ENCODE measurements around the gene PRICKLE3.
A peak's percentile ranks its signal among the peaks of the same experiment; 100 is the strongest.

PRICKLE3 gene, protein sequence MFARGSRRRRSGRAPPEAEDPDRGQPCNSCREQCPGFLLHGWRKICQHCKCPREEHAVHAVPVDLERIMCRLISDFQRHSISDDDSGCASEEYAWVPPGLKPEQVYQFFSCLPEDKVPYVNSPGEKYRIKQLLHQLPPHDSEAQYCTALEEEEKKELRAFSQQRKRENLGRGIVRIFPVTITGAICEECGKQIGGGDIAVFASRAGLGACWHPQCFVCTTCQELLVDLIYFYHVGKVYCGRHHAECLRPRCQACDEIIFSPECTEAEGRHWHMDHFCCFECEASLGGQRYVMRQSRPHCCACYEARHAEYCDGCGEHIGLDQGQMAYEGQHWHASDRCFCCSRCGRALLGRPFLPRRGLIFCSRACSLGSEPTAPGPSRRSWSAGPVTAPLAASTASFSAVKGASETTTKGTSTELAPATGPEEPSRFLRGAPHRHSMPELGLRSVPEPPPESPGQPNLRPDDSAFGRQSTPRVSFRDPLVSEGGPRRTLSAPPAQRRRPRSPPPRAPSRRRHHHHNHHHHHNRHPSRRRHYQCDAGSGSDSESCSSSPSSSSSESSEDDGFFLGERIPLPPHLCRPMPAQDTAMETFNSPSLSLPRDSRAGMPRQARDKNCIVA

DNA sequence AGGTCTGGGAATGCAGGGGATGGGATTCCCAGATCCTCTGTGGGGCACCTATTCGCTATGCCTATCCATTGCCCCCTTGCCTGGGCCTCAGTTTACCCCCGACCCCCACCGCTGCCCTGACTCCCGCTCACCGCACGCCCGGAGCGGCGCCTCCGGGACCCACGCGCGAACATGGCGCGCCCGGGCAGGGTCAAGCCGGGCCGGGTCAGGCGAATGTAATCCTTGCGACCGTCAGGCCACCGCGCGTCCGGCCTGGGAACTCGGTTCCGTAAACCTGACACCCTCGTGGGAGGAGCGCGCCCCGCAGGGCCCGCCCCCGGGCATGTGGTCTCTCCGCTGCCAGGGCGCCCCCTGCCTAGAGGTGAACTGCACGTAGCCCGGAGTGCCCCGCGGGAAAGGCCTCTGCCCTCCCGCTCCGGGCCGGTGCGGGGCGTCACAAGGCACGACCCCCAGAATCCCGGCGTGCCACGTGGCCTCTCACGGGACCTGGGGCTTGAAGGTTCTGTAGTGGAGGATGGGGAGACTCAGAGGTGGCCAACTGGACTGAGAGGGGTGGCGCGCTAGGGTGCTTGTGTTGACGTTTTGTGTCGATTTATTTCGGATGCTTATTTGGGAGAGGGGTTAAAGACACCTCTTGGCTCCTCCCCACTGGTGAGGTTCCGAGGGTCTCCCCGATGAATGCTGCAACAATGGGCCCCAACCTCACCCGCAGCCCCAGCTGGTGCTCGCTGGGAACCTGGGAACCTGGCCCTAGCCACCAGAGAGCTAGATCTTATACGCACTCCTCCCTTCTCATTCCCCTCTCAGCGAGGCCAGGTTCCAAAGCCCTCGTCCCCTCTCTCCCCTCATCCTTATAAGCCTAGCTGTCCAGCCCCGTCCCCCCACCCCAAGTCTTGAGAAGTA is at the start of gene PRICKLE3:
Gene PRICKLE3, minus strand, starts transcription at position 249 of the 903 bp plus-strand sequence. Its CDS starts 76 bp downstream, at position 173.
- peak in 1 of 2 donors; percentile 53 for DNase-seq (ENCODE audit: low read depth in 2 of 2)

DNA sequence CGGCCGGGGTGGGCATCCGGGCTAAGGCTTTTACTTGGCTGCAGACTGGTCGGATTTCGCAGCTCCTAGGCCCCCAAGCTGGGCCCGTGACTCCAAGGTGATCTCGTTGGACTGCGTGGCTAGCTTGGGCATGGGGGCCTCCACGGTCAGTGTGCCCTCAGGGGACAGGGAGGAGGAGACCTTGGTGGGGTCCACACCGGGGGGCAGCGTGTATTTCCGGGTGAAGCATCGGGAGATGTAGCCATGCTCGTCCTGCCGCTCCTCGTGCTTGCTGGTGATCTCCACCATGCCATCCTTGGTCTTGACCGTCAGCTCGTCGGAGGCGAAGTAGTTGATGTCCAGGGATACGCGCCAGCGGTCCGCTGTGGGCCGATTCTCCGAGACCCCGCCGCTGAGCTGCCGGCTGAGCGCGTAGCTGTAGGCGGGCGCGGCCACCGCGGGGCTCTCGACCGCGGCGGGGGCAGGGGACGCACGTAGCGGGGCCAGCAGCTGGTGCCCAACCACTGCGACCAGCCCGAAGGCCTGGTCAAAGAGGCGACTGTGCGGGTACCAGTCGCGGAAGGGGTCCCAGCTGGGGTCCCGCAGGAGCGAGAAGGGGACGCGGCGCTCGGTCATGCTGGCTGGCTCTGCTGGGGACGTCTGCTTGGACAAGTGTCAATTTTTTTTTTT is 47.8 kb upstream of the PRICKLE3 start:
- DNase-seq (ENCODE audit: low read depth in 2 of 2): no peak

DNA sequence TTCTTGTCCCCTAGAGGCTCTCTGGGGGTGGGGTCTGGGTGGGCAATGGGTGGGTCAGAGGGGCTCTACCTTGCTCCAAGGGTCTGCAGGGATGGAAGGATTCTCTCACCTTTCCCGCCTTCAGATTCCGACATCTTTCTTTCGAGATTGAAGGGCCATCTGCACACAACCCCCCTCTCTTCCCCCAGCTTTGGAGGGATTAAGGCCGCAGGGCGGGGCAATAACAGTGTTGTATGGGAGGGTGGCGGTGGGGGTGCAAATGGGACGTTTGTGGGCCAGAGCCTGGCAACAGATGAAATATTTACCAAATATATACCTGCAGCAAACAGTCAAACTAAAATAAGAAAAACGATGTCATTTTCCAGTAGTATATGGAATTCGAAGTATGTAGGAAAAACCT is 47.0 kb upstream of the PRICKLE3 start, which contains the start of gene CACNA1F:
Gene CACNA1F, minus strand, starts transcription at position 165 of the 400 bp plus-strand sequence. Its CDS starts 31 bp downstream, at position 134.
- no peak for DNase-seq (ENCODE audit: low read depth in 2 of 2)

DNA sequence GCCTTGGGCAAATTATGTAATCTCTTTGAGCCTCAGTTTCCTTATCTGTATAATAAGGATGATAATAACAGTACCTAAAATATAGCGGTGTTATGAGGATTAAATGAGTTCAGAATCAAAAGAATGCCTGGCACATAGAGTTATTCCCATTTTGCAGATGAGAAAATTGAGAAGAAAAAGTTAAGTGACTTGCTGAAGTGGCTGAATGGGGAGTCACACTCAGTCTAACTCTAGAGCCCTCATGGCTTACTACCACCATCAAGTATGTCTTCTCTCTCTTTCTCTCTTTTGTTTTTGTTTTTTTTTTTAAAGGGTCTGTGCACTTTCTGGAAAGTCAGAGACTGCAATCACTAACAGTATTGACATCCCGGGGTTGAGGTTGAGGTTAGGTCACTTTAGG is 46.4 kb upstream of the PRICKLE3 start:
- DNase-seq (ENCODE audit: low read depth in 2 of 2): no peak

DNA sequence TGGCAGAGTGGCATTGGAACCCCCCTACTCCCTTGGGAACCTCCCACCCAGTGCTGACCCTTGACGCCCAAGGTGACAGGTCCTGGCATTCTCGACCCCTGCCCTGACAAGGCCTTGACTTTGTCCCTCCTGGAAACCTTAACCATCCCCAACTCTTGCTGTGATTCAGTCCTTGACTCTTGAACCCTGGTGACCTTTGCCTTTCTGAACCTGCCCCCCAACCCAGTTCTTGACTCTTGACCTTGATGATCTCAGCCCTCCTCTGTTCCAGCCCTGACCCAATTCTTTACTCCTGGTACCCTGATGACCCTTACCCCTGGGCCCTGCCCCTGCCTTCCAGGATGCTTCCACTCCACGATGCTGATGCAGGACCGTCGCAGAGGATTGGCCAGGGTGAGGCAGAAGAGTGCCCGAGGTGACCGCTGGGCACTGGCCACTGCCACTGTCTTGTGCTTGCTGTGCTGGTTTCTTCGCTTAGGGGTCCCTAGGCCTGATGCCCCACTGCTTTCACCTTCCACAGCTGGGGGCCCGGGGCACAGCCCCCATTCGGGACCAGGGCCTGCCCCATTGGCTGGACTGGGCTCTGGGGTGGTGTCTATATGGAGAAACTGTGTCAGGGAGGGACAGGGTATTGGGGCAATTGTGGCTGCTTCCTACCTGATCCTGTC is 45.3 kb upstream of the PRICKLE3 start:
- DNase-seq (ENCODE audit: low read depth in 2 of 2): no peak

DNA sequence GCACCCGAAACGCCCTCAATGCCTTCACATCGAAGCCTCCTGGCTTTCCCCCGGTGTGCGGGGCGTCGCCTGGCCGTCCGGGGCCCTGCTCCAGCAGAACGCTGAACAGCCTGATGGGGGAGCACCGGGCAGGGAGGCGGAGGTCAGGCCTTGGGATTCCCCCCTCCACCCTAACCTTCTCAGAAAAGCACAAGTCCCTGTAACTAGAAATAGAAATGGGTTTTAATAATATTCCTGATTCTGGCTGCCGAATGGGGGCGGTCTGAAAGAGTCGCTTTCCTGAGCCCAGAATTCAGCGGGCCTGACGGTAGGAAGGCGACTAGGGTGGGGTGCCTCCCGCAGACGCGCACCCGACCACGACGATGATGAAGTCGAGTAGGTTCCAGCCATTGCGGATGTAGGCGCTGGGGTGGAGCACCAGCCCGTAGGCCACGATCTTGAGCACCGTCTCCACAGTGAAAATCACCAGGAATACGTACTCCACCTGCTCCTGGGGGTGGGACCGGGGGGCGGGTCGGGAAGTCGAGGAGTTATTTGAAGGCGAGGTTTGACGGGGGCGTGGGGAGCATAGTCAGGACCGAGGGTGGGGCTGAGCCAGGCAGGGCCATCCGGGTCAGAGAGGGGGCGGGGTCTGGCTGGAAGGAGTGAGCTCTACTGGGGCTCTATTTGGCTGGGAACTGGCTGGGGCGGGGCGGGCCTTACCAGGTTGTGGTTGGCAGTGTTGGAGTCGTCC is 44.5 kb upstream of the PRICKLE3 start:
- DNase-seq (ENCODE audit: low read depth in 2 of 2): peak; percentile 14 to 15

DNA sequence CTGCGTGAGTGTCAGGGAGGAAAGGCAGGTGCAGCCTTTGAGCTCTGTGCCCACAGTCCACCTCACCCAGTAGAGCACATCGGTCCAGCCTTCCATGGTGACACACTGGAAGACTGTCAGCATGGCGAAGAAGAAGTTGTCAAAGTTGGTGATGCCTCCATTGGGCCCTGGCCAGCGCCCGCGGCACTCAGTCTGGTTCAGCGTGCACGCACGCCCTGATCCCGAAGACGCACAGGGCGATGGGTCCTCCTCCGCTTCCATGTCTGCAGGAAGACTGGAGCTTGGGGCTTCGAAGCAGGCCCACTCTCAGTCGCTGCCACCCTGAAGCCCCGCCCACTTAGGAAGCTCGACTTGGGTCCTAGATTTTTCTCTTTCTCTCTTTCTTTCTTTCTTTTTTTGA is 42.0 kb upstream of the PRICKLE3 start:
- no peak for DNase-seq (ENCODE audit: low read depth in 2 of 2)

DNA sequence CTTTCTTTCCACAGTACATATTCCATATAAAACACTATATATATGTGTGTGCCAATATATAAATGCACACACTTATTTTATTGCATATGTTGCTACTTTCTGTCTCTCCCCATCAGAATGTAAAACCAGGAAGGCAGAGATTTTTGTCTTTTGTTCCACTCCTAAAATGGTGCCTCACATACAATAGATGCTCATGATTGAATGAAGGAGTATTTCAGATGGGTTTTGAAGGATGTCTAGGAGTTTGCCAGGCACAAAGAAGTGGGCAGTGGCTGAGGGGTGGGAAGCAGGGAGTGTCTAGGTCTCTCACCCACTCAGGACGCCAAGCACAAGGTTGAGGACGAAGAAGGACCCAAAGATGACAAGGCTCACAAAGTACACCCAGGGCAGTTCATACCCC is 41.6 kb upstream of the PRICKLE3 start:
- no peak for DNase-seq (ENCODE audit: low read depth in 2 of 2)

DNA sequence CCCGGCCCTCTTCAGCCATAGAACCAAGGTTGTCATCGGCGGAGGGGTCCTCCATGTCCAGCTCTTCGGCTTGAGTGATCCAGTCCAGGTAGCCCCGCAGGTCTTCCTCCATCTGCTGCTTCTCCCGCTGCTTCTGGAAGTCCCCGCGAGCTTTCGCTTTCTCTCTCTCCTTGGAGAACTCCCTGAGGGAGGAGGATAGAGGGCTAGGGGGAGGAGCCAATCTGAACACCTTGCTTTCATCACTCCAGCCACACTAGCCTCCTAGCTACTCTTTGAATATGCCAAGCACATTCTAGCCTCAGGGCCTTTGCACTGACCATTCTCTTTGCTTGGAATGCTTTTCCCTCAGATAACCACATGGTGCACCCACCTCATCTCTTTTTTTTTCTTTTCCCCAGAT is 40.8 kb upstream of the PRICKLE3 start:
- DNase-seq (ENCODE audit: low read depth in 2 of 2): no peak

DNA sequence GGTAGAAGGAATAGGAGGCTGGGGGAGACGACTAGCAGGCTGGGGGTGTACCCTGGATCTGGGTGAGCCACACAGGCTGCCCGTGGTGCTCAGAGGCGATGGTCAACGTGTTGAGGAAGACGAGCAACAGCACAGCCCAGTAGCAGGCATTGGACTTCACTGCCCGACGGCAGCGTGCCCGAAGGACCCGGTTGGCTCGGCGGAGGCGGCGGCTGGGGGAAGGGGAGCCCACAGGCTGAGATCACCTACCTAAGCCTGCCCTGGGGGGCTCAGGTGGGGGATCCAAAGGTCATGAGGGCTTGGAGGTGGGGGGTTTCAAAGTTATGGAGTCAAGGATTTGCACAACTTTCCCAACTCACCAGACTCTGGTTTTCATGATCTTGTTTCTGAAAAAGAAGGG is 39.7 kb upstream of the PRICKLE3 start:
- DNase-seq (ENCODE audit: low read depth in 2 of 2): no peak

DNA sequence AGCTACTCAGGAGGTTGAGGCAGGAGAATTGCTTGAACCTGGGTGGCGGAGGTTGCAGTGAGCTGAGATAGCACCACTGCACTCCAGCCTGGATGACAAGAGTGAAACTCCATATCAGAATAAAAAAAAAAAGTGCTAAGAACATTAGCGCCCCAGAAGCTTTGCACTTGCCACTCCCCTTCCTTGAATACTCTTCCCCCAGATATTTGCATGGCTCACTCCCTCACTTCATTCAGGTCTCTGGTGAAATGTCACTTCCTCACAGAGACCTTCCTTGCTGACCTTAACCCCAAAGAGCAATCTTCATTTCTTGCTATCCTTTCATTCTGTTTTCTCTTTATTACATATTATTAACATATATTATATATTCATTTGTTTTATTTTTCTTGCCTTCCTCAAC is 35.7 kb upstream of the PRICKLE3 start:
- no peak for DNase-seq (ENCODE audit: low read depth in 2 of 2)

DNA sequence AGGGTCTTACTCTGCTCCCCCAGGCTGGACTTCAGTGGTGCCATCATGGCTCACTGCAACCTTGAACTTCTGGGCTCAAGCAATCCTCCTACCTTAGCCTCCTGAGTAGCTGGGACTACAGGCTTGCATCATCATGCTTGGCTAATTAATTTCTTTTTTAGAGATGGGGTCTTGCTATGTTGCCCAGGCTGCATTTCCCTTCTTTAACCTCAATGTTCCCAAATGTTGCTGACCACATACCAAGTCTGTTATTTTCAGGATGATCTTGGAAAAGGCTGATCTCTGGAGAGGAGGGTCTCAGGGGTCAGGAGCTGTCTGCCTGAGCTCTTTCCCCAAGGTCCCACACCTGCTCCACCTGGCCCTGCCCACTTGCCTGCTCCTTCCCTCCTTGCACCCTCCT is 33.9 kb upstream of the PRICKLE3 start:
- no peak for DNase-seq (ENCODE audit: low read depth in 2 of 2)

DNA sequence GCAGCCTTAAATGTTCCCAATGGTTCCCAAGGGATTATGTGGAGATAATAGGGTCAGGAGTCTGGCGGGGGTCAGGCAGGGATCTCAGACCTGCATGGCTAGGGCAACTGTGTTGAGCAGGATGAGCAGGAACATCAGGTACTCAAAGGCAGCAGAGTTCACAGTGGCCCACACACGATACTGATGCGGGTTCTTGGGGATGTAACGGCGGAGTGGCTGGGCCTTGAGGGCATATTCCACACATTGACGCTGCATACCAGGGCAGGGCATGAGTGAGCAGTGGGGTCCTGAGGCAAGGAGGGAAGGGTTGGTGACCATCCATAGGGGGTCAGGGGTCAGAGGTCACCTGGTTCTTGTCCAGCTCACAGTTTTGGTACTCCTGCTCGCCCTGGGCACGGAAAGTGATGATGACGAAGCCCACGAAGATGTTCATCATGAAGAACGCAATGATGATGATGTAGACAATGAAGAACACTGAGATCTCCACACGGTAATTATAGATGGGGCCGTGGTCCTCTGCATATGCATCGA is 28.9 kb upstream of the PRICKLE3 start:
- DNase-seq (ENCODE audit: low read depth in 2 of 2): no peak

DNA sequence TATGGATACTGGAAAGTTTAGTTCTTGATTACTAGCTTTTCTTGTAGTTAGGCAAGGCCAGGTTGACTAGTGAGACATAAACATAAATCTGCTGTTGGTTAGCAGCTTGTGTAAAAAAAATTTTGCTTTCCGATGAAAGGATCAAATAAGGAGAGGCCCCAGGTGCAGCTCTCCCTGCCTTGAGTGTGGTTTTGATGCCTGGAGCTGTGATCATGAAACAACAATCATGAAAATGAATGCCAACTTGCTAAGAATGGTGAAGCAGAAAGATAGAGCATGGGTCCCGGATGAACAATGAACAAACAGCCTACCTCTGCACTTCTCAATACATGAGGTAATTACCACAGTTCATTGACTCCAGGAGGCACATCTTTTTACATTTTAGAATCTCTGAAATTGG is 28.2 kb upstream of the PRICKLE3 start:
- DNase-seq (ENCODE audit: low read depth in 2 of 2): no peak

DNA sequence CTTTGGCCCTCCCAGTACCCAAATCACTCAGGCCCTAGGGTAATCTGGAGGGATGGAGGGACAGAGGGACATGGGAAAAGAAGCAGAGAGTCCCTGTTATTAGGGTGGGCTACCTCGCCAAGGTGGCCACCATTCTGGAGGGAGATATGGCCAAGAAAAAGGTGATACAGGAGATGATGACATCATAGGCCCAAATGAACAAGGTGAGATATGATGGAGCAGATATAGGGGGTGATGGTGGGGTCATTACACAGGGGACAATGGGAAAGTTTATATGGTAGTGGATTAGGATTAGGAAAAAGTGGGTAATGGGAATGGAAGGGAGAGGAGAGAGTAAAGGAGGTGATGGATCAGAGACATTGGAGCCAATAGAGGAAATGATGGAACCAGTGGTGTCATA is 26.7 kb upstream of the PRICKLE3 start:
- no peak for DNase-seq (ENCODE audit: low read depth in 2 of 2)

DNA sequence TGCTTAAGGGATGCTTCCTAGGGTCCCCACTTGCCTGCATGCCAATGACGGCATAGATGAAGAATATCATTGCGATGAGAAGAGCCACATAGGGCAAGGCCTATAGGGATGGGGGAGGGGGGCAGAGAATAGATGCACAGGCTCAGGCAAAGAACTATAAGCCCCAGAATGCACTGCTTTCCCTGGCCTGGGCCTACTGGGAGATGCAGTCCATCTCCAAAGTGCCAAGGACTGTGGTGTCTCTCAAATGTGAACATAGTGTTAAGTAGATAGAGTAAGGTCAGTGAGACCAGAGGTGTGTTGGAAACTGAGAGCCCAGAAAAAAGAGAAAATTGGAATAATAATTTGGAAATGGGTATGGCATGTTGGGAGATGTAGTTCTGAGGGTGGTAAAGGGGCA is 26.0 kb upstream of the PRICKLE3 start:
- no peak for DNase-seq (ENCODE audit: low read depth in 2 of 2)

DNA sequence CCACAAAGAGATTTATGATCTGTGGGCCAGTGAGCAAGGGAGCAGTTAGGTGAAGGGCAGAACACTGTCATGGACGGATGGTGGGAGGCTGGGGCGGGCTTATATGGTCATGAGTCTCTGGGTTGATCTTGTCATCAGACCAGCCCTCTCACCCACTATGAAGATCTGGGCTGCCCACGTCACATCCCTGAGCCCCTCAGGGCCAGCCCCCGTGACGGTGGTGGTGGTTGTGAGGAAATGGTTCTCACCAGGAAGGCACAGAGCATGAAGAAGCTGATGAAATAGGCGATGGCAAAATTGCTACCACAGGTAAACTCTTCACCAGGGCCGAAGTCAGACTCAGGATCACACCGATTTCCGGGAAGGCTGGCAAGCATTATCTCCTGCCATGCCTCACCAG is 24.9 kb upstream of the PRICKLE3 start:
- no peak for DNase-seq (ENCODE audit: low read depth in 2 of 2)

DNA sequence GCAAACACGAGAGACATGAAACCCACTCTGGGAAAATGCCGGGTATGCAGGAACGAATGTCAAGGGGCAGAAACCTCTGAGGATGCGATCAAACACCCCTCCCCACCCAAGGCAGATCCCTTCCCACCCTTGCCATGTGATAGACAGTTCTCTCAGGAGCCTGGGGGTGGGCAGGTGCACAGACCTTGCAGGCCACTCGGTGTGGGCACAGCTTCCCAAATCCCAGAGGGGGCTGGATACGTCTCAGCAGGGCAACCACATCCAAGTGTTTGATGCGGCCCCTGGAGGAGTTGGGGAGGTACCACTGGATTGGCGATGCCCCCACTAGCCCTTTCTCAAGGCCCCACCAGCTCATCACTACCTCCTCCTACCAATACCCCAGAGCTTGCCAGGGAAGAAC is 24.2 kb upstream of the PRICKLE3 start:
- no peak for DNase-seq (ENCODE audit: low read depth in 2 of 2)

DNA sequence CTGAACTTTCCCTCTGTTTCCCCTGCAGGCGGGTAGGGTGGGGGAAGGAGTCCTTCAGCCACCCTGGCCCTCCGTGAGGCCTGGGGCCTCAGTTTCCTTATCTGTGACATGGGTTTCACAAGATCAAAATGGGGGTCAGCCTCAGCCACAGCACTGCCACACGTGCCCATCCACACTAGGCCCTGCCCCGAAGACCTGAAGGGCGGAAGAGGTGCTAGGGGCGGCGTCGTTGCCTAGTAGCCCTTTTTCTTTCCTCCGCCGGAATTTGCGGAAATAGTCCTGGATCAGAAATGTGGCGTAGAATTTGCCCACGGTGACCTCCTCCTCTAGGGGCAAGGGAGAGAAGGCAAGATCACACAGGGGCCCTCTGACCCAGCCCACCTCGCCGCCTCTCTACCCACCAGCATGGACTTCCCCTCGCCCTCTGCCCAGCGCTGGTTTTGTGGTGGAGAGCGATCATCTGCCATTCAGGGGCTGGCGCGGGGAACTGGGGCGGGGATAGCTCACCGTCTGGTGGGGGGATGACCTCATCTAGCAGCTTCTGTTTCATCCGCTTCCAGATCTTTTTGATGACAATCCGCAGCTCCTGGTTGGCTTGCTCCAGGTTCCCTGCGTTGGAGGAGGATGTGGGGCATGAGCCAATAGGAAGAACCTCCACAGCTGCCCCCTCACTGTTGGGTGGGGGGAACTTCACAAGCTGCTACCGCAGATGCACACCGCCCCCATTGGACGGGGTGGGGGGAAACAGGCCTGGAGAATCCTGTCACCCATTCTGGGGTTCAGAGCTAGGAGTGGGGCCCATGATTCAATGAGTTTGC is 23.5 kb upstream of the PRICKLE3 start:
- DNase-seq (ENCODE audit: low read depth in 2 of 2): no peak
